Stimulated activated CD4-positive, alpha-beta T cell treated with anti-CD3 and anti-CD28 coated beads, Interleukin-2, amount 100 ng/mL, for 48 hours (primary cell): Measurements from ENCODE around the gene MMP26.

Source experiments
- DNase-seq, 2 donors: peaks; one replicate each; pipeline ENCODE4 v3.0.0-alpha.2; 2020

Gene MMP26

DNA sequence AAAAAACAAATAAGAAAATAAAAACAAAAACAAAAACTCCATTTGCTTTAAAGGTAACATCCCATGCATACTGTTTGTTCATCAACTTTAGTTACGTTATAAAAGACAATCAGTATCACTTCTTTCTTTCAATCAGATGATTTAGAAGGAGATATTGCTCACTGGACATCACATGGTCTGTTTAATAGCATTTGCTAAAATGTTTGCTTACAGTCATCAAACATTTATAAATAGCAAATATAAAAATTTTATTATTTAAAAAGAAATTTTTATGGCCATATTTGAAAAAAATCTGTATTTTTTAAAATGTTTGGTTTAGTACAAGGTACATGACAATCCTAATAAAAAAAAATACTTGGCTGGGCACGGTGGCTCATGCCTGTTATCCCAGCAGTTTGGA is 22.6 kb downstream of the MMP26 start:
- DNase-seq, result no peak

DNA sequence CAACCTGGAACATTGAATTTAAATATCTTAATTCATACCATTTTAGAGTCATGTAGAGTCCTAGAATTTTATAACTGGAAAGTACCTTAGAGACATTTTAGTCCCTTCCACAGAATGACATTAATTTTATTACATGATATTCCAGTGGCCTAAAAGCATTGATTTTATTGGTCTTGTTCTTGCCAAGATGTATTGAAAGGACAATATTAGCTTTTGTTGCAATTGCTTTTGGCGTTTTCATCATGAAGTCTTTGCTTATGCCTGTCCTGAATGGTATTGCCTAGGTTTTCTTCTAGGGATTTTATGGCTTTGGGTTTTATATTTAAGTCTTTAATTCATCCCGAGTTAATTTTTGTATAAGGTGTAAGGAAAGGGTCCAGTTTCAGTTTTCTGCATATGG is 36.2 kb downstream of the MMP26 start:
- DNase-seq, result no peak

DNA sequence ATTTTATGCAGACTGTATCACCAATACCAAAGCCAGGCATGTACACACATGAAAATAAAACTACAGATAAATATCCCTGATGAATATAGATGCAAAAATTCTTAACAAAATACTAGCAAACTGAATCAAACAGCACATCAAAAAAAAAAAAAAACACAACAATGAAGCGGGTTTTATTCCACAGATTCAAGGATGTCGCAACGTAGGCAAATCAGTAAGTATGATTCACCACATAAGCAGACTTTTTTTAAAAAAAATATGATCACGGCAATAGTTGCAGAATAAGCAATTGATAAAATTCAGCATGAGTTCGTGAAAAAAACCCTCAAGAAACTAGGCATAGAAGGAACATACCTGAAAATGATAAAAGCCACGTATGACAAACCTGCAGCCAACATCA is 43.9 kb downstream of the MMP26 start:
- DNase-seq, result no peak

DNA sequence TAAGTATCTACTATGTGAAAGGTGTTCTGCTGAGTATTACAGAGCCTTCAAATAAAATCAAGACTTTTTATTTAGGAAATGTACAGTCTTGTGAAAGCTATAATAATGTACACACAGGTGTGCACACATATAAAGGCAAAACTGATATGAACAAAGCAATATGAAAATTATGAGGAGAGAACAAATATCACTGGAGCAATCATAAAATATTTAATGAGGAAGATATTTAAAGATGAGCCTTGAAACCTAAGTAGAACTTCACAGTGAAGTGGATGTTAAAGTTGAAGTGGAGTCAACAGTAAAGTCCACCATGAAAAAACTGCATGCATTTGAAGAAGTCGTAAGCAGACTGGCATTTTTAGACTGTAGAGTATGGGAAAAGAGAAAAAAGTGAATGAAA is 46.6 kb downstream of the MMP26 start:
- DNase-seq, result no peak
